Spleen (tissue), 7 donors: Measurements from ENCODE around the gene ABCC1.

Experiments
- CTCF ChIP-seq, 11 experiments: fragments of 200-600 bp in 7 of 11; fragments of 450-650 bp in 4 of 11; sonication (generic) in 4 of 11; IDR thresholded peaks in 8 of 11; conservative IDR thresholded peaks in 3 of 11; 1 replicate in 7 of 11; 2 replicates in 4 of 11; pipeline versions ENCODE4 v1.4.0 to v1.8.0; 2016 to 2021; ENCODE audit warnings: antibody characterized with exemption in 11 of 11, inconsistent platforms in 4 of 11, mild to moderate bottlenecking in 1 of 11
- POLR2A ChIP-seq, 3 donors: fragments of 450-650 bp; IDR thresholded peaks; one replicate each; pipeline ENCODE4 v1.5.1; 2017; ENCODE audit warnings: antibody characterized with exemption in 3 of 3, mild to moderate bottlenecking in 1 of 3
- donor health status: DM: no; HTN: no; CAD: no; lungs with moderate emphysema.
- donor health status: DM: no; HTN: no; CAD: no.
- donor health status: DM: no; HTN: no; CAD: no.

GRCh38 chr16:16133943-16134604 is 184.7 kb downstream of the ABCC1 start:
- TF ChIP-seq POLR2A (IDR thresholded peaks at IDR 0.05) (no peak), CTCF (IDR thresholded peaks at IDR 0.05 in 8 of 11, conservative IDR thresholded peaks at IDR 0.05 in 3 of 11) (no peak)
